Right lobe of liver (tissue), 4 donors: Measurements from ENCODE around the gene ARL4A.

ENCODE experiments used
- POLR2A ChIP-seq: fragments of 450-650 bp; IDR thresholded peaks from one replicate; pipeline ENCODE4 v1.6.1; 2017; ENCODE audit warnings: antibody characterized with exemption, mild to moderate bottlenecking
- TF ChIP-seq, protein P1 (sequence below), 4 donors: fragments of 200-600 bp in 3 of 4; fragments of 450-650 bp in 1 of 4; IDR thresholded peaks; one replicate each; pipeline versions ENCODE4 v1.5.1 to v1.8.0; 2016 to 2022; ENCODE audit warnings: antibody characterized with exemption in 4 of 4, mild to moderate bottlenecking in 2 of 4
- donor health status: DM: no; HTN: no; CAD: no.
- donor health status: DM: no; HTN: no; CAD: no.
- donor health status: DM: no; HTN: yes; CAD: no.

DNA sequence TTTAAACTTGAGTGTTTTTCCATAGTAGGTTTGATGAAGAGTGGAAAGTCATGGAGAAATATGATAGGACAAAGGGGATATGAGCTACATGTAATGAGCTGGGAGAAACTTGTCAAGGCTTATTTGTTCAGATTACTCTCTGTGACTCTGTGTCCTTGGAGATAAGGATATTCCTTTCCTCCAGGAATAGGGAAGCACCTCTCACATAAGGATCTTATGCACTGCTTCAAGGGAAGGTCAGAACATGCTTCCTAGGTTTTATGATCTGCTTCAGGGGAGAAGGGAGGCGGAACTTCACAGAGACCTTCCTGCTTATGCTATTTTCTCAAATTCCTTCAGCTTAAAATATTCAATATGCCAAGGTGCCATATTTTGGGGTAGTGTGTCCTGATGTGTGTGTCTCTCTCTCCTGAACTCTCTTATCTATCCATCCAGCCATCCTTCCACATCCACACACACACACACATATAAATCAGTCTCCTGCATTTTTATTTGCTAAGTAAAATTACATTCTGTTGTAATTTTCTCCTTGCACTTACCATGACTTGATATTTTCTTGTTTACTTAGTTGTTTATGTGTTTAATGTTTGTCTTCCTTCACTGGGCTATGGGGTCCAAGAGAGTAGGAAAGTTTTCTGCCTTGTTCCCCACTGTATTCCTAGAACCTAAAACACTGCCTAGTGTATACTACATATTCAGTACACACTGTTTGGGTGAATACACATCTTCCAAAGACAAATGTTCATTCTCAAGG is 26.4 kb downstream of the ARL4A start:
- TF ChIP-seq, protein P1, sequence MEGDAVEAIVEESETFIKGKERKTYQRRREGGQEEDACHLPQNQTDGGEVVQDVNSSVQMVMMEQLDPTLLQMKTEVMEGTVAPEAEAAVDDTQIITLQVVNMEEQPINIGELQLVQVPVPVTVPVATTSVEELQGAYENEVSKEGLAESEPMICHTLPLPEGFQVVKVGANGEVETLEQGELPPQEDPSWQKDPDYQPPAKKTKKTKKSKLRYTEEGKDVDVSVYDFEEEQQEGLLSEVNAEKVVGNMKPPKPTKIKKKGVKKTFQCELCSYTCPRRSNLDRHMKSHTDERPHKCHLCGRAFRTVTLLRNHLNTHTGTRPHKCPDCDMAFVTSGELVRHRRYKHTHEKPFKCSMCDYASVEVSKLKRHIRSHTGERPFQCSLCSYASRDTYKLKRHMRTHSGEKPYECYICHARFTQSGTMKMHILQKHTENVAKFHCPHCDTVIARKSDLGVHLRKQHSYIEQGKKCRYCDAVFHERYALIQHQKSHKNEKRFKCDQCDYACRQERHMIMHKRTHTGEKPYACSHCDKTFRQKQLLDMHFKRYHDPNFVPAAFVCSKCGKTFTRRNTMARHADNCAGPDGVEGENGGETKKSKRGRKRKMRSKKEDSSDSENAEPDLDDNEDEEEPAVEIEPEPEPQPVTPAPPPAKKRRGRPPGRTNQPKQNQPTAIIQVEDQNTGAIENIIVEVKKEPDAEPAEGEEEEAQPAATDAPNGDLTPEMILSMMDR (IDR thresholded peaks at IDR 0.05): no peak
- no peak for TF ChIP-seq POLR2A
